K562 (cell line): Measurements from ENCODE around the gene SAT2. TPM values are rescaled to one million over a fixed set of nuclear protein-coding genes. Genes with fewer than 3 reads are reported as not detected.

Source experiments
- CEBPG ChIP-seq, 3 experiments: fragments of 200-800 bp in 1 of 3; sonication (Bioruptor generic) in 1 of 3; sonication (generic) in 1 of 3; formaldehyde crosslinking in 1 of 3; IDR thresholded peaks in 2 of 3; conservative IDR thresholded peaks in 1 of 3; 2 replicates each; pipeline versions ENCODE4 v1.6.1 to v1.8.0; 2016 to 2022; ENCODE audit warnings: missing compliant biosample characterization in 2 of 3, missing genetic modification characterization in 2 of 3, mild to moderate bottlenecking in 1 of 3, missing genetic modification reagents in 1 of 3
- CREB3L1 ChIP-seq: fragments of 450-650 bp; IDR thresholded peaks from 2 replicates; pipeline ENCODE4 v1.6.1; 2014; ENCODE audit warnings: low read depth, mild to moderate bottlenecking, moderate library complexity, borderline replicate concordance
- HMGXB4 ChIP-seq: sonication (generic); formaldehyde crosslinking; IDR thresholded peaks from 2 replicates; pipeline ENCODE4 v1.8.1; 2023; ENCODE audit warnings: mild to moderate bottlenecking, missing genetic modification reagents
- KAT7 ChIP-seq: sonication (generic); formaldehyde crosslinking; IDR thresholded peaks from 2 replicates; pipeline ENCODE4 v1.8.0; 2022; ENCODE audit warnings: missing genetic modification reagents, mild to moderate bottlenecking, borderline replicate concordance
- MCM7 ChIP-seq, 2 experiments: fragments of 450-650 bp; IDR thresholded peaks; 2 replicates each; pipeline ENCODE4 v1.6.1; 2016 to 2018
- PRDM10 ChIP-seq: fragments of 450-650 bp; IDR thresholded peaks from 2 replicates; pipeline ENCODE4 v1.6.1; 2018; ENCODE audit not compliant: partially characterized antibody
- SPI1 ChIP-seq: IDR thresholded peaks from 2 replicates; pipeline ENCODE4 v1.6.1; 2011; ENCODE audit warnings: low read depth, low read length, control low read depth, borderline replicate concordance
- TAF7 ChIP-seq: fragments of 450-650 bp; IDR thresholded peaks from 2 replicates; pipeline ENCODE4 v1.6.1; 2016; ENCODE audit warnings: missing genetic modification characterization, missing compliant biosample characterization
- TEAD4 ChIP-seq, 2 experiments: sonication (generic) in 1 of 2; formaldehyde crosslinking in 1 of 2; IDR thresholded peaks; 2 replicates each; pipeline versions ENCODE4 v1.6.1 to v1.8.0; 2012 to 2022; ENCODE audit warnings: borderline replicate concordance in 1 of 2, inconsistent platforms in 1 of 2, low read length in 1 of 2, mild to moderate bottlenecking in 1 of 2, missing genetic modification reagents in 1 of 2
- ZNF274 ChIP-seq: IDR thresholded peaks from 2 replicates; pipeline ENCODE4 v1.6.1; 2011; ENCODE audit warnings: low read depth, mild to moderate bottlenecking, low read length, moderate library complexity, borderline replicate concordance
- ZNF280A ChIP-seq: fragments of 450-650 bp; IDR thresholded peaks from 2 replicates; pipeline ENCODE4 v1.6.1; 2018; ENCODE audit warnings: mild to moderate bottlenecking, low read depth; ENCODE audit not compliant: partially characterized antibody
- ZNF561 ChIP-seq: fragments of 450-650 bp; formaldehyde crosslinking; conservative IDR thresholded peaks from 2 replicates; pipeline ENCODE4 v1.4.0; 2020; ENCODE audit warnings: mild to moderate bottlenecking, moderate library complexity
- polyA plus RNA-seq, 8 experiments: library from polyadenylated mRNA; depleted of rRNA in 4 of 8; stranded (reverse) in 5 of 8; unstranded in 3 of 8; fragments of >200 nt; fragmentation: Nextera tagmentation in 2 of 8; fragmentation: Illumina TruSeq in 1 of 8; extraction: Ambion mirVana in 2 of 8; extraction: Trizol in 1 of 8; gene quantifications; 2 replicates each; pipeline versions ENCODE4 v1.2.1 to v1.2.3, GENCODE V29; 2011 to 2014; ENCODE audit warnings: inconsistent platforms in 1 of 8, missing spikeins in 1 of 8
- total RNA-seq, 7 experiments: library from RNA; depleted of rRNA in 6 of 7; stranded (reverse); fragments of >200 nt in 6 of 7; fragmentation: Illumina TruSeq in 2 of 7; extraction: Trizol in 2 of 7; gene quantifications; 2 replicates each; pipeline versions ENCODE4 v1.2.1 to v1.2.3, GENCODE V29; 2011 to 2021; ENCODE audit warnings: low replicate concordance in 1 of 7

SAT2 gene
- total and polyA plus RNA-seq, 9 of the 15 experiments (the other 6 are each of a cell fraction or from before 2014, with no cell fraction given) = 2.0 to 8.0 (median 5.3) TPM

GRCh38 chr17:7583253-7584109 is 44.1 kb downstream of the SAT2 start, which contains the start of gene MPDU1 (continued):
- TF ChIP-seq PRDM10 (no peak), ZNF274 (no peak), MCM7 (IDR thresholded peaks at IDR 0.05) (no peak), CEBPG (CRISPR knock-in tag; IDR thresholded peaks at IDR 0.05) (peak; percentile 20; the same call in 1 of the 2 replicates), CEBPG (tag; conservative IDR thresholded peaks at IDR 0.05 in 1 of 2, IDR thresholded peaks at IDR 0.05 in 1 of 2) (no peak), TEAD4 (IDR thresholded peaks at IDR 0.05; ENCODE audit: low read length) (peak; percentile 54), TEAD4 (CRISPR knock-in tag; IDR thresholded peaks at IDR 0.05; ENCODE audit: borderline replicate concordance) (no peak), ZNF561 (CRISPR knock-in tag) (no peak), CREB3L1 (peak; percentile 96), SPI1 (no peak; the same call in 1 of the 2 replicates), HMGXB4 (CRISPR knock-in tag) (no peak), KAT7 (CRISPR knock-in tag) (no peak; the same call in 1 of the 2 replicates), ZNF280A (no peak), TAF7 (tag) (peak; percentile 99)
